Lower leg skin (tissue), 4 donors: ENCODE measurements around the gene LILRA2. TPM values are rescaled to one million over a fixed set of nuclear protein-coding genes. Genes with fewer than 3 reads are reported as not detected.
"Not testable (repeated sequence)": the region's sequence is repeated elsewhere in the genome, so short reads cannot be mapped to it uniquely, and the experiment has no call there.

Source experiments
- DNase-seq, 2 donors: peaks; one replicate each; pipeline ENCODE4 v3.0.0-alpha.2; 2019; ENCODE audit warnings: low spot score in 2 of 2
- H3K4me3 ChIP-seq: fragments of 200-600 bp; sonication (generic); 2 replicates; pipeline ENCODE4 v1.5.1; 2017; ENCODE audit warnings: mild to moderate bottlenecking, low read depth; ENCODE audit not compliant: poor library complexity, severe bottlenecking
- POLR2A ChIP-seq, 2 donors: fragments of 450-650 bp; IDR thresholded peaks; one replicate each; pipeline ENCODE4 v1.6.1; 2016 to 2017; ENCODE audit warnings: antibody characterized with exemption in 2 of 2, mild to moderate bottlenecking in 1 of 2, moderate library complexity in 1 of 2
- WGBS, 2 donors: methylation state at CpG; one replicate each; pipeline ENCODE4 v1.1.5; 2018; 5-methylcytosine and 5-hydroxymethylcytosine counted together
- intact Hi-C: fragments of 100-400 bp; cut with DNase I; formaldehyde crosslinking; loops from one replicate; pipeline ENCODE4 v1.15.0; 2023; ENCODE audit warnings: low total_unique reads
- total RNA-seq, 4 donors: library from RNA; depleted of rRNA; stranded (reverse); fragments of >200 nt; gene quantifications; one replicate each; pipeline ENCODE4 v1.1.0, GENCODE V29; 2016
- TF ChIP-seq, protein P1 (sequence below), 3 donors: fragments of 450-650 bp; IDR thresholded peaks; one replicate each; pipeline ENCODE4 v1.5.1; 2016; ENCODE audit warnings: antibody characterized with exemption in 3 of 3, mild to moderate bottlenecking in 3 of 3, moderate library complexity in 2 of 3

The LILRA2 gene
- total RNA-seq, 4 donors from 2014 or later, result 0.17 to 1.8 (median 0.93) TPM; not detected in 1

DNA sequence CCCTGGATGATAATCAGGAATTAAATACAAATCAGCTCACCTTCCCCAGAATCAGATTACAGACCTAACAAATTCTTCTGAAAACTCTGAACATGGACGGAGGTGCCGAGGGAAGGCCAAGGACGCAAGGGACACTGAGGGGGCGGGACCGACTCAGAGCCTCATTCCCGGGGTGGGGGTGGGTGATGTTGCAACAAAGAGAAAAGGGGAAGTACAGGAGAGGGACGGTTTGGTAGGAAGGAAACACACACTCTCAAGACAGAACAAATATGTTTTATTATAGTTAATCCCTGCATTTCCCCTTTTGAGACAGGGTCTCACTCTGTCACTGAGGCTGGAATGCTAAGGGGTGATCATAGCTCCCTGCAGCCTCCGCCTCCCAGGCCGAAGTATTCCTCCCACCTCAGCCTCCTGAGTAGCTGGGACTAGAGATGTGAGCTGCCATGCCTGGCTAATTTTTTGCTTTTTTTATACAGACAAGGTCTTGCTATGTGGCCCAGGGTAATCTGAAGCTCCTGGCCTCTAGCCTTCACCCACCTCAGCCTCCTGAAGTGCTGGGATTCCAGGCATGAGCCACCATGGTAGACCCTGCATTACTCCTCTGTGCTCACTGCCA is 786 bp upstream of the LILRA2 start:
- WGBS, 2 donors, result 50 to 54% methylated on average over 9 of the region's 9 CpGs
- intact Hi-C loops, result no loop called here
- TF ChIP-seq, protein P1, sequence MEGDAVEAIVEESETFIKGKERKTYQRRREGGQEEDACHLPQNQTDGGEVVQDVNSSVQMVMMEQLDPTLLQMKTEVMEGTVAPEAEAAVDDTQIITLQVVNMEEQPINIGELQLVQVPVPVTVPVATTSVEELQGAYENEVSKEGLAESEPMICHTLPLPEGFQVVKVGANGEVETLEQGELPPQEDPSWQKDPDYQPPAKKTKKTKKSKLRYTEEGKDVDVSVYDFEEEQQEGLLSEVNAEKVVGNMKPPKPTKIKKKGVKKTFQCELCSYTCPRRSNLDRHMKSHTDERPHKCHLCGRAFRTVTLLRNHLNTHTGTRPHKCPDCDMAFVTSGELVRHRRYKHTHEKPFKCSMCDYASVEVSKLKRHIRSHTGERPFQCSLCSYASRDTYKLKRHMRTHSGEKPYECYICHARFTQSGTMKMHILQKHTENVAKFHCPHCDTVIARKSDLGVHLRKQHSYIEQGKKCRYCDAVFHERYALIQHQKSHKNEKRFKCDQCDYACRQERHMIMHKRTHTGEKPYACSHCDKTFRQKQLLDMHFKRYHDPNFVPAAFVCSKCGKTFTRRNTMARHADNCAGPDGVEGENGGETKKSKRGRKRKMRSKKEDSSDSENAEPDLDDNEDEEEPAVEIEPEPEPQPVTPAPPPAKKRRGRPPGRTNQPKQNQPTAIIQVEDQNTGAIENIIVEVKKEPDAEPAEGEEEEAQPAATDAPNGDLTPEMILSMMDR (IDR thresholded peaks at IDR 0.05), result no peak
- TF ChIP-seq POLR2A (IDR thresholded peaks at IDR 0.05), result no peak
- no peak for DNase-seq
- H3K4me3 ChIP-seq, result no peak overlapping the region

DNA sequence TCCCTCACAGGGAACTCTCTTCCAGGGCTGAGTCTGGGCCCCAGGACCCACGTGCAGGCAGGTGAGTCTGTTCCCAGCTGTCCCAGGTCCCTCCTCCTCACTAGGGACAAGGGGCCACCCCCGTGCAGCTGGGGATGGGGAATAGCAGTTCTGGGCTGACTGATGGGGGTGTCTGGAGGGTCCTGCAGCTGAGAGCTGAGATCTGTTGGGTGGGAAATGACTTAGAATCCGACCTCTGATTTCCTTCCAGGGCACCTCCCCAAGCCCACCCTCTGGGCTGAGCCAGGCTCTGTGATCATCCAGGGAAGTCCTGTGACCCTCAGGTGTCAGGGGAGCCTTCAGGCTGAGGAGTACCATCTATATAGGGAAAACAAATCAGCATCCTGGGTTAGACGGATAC is 461 bp downstream of the LILRA2 start:
- WGBS, 2 donors, result 21 to 39% methylated on average over 3 to 4 of the region's 4 CpGs
- intact Hi-C loops, result no loop called here
- no peak for DNase-seq
- H3K4me3 ChIP-seq, result no peak overlapping the region
- TF ChIP-seq, protein P1 (IDR thresholded peaks at IDR 0.05), result no peak
- no peak for TF ChIP-seq POLR2A (IDR thresholded peaks at IDR 0.05)

DNA sequence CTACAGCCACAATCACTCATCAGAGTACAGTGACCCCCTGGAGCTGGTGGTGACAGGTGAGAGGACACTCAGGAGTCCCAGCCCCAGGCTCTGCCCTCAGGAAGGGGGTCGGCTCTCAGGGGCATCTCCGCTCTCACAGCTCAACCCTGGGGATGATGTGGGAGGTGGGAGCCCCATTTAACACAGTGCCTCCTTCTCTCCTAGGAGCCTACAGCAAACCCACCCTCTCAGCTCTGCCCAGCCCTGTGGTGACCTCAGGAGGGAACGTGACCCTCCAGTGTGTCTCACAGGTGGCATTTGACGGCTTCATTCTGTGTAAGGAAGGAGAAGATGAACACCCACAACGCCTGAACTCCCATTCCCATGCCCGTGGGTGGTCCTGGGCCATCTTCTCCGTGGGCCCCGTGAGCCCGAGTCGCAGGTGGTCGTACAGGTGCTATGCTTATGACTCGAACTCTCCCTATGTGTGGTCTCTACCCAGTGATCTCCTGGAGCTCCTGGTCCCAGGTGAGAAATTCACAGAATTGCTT is 1.0 kb downstream of the LILRA2 start:
- intact Hi-C loops, result no loop called here
- TF ChIP-seq, protein P1 (IDR thresholded peaks at IDR 0.05), result no peak
- TF ChIP-seq POLR2A (IDR thresholded peaks at IDR 0.05), result no peak
- no peak overlapping the region for H3K4me3 ChIP-seq
- no peak for DNase-seq
- WGBS, 2 donors, result 75 to 77% methylated on average over 12 of the region's 12 CpGs

DNA sequence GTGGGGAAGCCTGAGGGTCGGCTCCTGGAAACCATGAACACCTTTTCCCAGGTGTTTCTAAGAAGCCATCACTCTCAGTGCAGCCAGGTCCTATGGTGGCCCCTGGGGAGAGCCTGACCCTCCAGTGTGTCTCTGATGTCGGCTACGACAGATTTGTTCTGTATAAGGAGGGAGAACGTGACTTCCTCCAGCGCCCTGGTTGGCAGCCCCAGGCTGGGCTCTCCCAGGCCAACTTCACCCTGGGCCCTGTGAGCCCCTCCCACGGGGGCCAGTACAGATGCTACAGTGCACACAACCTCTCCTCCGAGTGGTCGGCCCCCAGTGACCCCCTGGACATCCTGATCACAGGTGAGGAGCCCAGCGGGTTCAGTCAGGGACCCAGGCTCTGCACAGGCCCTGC is 1.6 kb downstream of the LILRA2 start:
- DNase-seq, H3K4me3 ChIP-seq, intact Hi-C loops: not testable (repeated sequence)
- WGBS, 2 donors, result 77 to 86% methylated on average over 7 to 9 of the region's 9 CpGs

DNA sequence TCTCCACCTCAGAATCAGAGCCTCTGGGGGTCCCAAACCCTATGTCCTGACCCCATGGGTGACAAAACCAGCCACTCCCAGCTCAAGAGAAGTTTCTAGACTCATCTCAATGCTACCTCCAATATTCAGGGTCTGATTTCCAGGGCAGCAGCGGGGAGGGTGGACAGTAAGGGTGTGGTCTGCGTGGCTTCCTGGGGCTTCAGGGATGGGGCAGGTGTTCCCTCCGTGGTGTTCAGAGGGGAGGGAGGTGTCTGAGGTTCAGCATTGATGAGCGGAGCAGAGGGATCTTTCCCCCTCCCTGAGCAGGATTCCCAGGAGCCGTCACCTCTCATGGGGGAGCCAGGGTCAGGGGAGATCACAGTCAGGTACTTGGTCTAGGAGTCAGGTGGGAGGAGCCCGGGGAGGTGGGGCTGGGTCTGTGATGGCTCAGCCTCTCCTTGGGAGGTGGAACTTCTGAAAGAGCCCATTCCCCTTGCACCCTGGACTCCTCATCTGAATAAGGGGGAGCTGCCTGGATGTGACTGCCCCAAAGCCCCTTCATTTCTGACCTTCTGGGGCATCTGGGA is 2.9 kb downstream of the LILRA2 start:
- intact Hi-C loops, result no loop called here
- TF ChIP-seq, protein P1 (IDR thresholded peaks at IDR 0.05), result no peak
- TF ChIP-seq POLR2A (IDR thresholded peaks at IDR 0.05), result no peak
- DNase-seq, result no peak
- 55 to 63% methylated on average over 6 of the region's 6 CpGs for WGBS, 2 donors
- H3K4me3 ChIP-seq, result no peak overlapping the region

DNA sequence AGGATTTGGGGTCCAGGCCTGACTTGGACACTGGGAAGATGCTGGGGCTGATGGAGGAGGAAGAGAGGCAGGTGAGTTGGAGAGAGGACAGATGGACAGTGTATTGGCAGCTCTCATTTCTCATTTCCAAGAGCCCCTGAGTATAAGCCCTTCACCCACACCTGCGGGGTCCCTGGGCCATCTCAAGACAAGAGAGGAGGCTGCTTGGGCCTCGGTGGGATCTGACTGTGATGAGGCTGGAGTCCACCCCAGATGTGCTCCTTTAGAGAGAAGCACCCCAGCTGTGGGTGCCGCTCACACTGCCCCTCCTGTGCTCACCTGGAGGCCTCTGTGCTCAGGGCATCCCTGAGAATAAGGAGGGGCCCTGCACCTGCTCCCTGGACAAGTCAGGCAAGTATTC is 3.7 kb downstream of the LILRA2 start:
- no peak overlapping the region for H3K4me3 ChIP-seq
- 80 to 97% methylated on average over 3 of the region's 3 CpGs for WGBS, 2 donors
- intact Hi-C loops, result no loop called here
- no peak for DNase-seq
- no peak for TF ChIP-seq POLR2A (IDR thresholded peaks at IDR 0.05)
- TF ChIP-seq, protein P1 (IDR thresholded peaks at IDR 0.05), result no peak

DNA sequence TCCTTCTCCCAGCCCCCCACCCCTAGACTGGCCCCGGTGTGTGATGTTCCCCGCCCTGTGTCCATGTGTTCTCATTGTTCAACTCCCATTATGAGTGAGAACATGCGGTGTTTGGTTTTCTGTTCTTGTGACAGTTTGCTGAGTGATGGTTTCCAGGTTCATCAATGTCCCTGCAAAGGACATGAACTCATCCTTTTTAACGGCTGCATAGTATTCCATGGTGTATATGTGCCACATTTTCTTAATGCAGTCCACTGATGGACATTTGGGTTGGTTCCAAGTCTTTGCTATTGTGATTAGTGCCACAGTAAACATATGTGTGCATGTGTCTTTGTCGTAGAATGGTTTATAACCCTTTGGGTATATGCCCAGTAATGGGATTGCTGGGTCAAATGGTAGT is 4.7 kb downstream of the LILRA2 start:
- WGBS, 2 donors, result 87 to 88% methylated on average over 5 of the region's 5 CpGs
- H3K4me3 ChIP-seq, intact Hi-C loops, DNase-seq: not testable (repeated sequence)
